ENCODE data around the gene HPCAL4. TPM values are rescaled to one million over a fixed set of nuclear protein-coding genes. Genes with fewer than 3 reads are reported as not detected.

HPCAL4 gene
- under 1 TPM; 0.43 to 0.52 TPM for total RNA-seq

DNA sequence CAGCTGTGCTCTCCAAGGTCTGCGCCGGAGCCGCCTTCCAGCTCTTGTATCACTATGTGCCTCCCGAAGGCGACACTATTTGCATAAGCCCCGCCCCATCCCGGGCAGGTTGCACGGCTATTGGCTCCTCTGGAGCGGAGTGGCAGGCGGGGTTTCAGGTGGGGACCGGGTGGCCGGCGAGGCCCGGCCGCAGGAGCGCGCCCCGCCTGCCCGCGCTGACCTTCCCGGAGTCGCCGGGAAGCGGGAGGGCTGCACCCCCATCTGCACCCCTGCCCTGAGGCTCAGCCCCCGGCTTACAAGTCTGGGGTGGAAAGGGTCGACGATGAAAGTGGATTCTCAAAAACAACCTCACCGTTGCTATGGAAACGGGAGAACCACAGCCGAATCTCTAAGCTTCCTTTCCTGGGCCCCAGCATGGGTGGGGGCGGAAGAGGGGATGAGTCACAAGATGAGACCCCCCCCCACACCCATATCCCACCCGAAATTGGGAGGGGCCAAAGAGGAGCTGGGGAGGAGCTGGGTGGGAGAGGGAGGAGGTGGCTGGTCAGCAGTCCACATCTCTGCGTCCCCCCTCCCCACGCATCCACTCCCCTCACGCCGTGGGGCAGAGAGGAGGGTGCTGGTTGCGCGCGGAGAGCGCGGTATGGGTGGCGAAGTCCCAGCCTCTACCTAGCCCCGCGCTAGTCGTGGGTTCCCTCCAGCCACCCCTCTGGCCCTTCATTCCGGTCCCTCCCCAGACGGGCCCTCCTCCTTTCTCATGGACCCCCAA is at the start of gene HPCAL4:
Gene HPCAL4 (minus strand): TSS at position 51 of the 769 bp plus-strand sequence. CDS start 6,830 bp downstream, outside the sequence.
- H3K9me3 Mint-ChIP-seq = no peaks in the 10 kb centered on the region
- H3K27me3 Mint-ChIP-seq (ENCODE audit: low read depth) = peaks cover 9% of the 10 kb centered on the region
- H3K27ac Mint-ChIP-seq = no peak within 1 kb of the TSS
- H3K4me1 Mint-ChIP-seq (ENCODE audit: low read depth) = peaks cover 48% of the 10 kb centered on the region
- CTCF ChIA-PET = interaction anchor here (0.6 to 1.2 kb wide), 2 partner anchors 19 to 31 kb away, joined by 3 read pairs; partner anchors contain the start of gene NT5C1A
- DNase-seq = peak; percentile 87
- peak within 1 kb of the TSS; percentile 71 for H3K4me3 Mint-ChIP-seq
- intact Hi-C loops (cut with micrococcal nuclease) = loop anchor here (1.0 kb wide), 2 partner anchors 10 to 24 kb away; no protein-coding TSS in a partner anchor
- H3K36me3 Mint-ChIP-seq (ENCODE audit: low read depth) = no peaks in the 10 kb centered on the region

DNA sequence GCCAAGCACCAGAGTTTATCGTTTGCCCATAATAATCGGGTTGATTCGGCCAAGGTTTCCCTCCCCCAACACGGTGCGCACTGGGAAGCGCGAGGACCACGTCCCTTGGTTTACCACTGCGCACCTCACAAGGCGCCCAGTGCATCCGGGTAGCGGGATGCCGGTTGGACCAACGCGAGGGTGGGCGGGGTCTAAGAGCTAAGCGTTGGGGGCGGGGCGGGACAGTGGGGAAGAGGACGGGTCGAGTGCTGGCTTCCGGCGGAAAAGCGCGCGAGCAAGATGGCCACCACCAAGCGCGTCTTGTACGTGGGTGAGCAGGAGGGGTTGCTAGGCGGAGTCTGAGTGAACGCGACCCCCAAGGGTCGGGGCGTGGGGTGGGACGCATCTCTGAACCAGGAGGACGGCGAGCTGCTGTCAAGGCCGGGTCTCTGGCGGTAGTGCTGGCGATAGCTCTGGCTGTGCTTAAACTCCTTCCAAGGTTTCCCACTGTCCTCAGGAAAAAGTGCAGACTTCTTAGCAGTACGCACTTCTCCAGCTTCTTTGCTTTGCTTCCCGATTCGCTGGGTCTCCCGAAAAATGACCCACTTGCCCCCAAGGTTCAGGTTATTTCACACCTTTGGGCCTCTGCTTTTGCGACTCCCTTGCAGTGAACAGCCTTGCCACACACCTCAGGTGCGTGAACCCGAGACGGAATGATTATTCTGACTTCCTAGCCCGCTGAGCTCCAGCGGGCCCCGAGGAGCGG is 47.6 kb upstream of the HPCAL4 start, which contains the start of gene PPIE:
Gene PPIE (plus strand): TSS at position 261 of the 745 bp plus-strand sequence. CDS start 19 bp downstream, at position 280.
- H3K4me3 Mint-ChIP-seq = peak within 1 kb of the TSS; percentile 97
- intact Hi-C loops (cut with micrococcal nuclease) = loop anchor here (5.0 to 10.0 kb wide), 2 partner anchors 56 to 556 kb away; no protein-coding TSS in a partner anchor
- H3K9me3 Mint-ChIP-seq = no peaks in the 10 kb centered on the region
- peak; percentile 99 for DNase-seq
- CTCF ChIA-PET = interaction anchor here (0.6 to 2.2 kb wide), 7 partner anchors 14 to 458 kb away, joined by 3 to 6 read pairs (median 3); no protein-coding TSS in a partner anchor
- peaks cover 26% of the 10 kb centered on the region for H3K4me1 Mint-ChIP-seq (ENCODE audit: low read depth)
- peak within 1 kb of the TSS; percentile 90 for H3K27ac Mint-ChIP-seq
- peaks cover 15% of the 10 kb centered on the region for H3K36me3 Mint-ChIP-seq (ENCODE audit: low read depth)
- peaks cover 2% of the 10 kb centered on the region for H3K27me3 Mint-ChIP-seq (ENCODE audit: low read depth)

DNA sequence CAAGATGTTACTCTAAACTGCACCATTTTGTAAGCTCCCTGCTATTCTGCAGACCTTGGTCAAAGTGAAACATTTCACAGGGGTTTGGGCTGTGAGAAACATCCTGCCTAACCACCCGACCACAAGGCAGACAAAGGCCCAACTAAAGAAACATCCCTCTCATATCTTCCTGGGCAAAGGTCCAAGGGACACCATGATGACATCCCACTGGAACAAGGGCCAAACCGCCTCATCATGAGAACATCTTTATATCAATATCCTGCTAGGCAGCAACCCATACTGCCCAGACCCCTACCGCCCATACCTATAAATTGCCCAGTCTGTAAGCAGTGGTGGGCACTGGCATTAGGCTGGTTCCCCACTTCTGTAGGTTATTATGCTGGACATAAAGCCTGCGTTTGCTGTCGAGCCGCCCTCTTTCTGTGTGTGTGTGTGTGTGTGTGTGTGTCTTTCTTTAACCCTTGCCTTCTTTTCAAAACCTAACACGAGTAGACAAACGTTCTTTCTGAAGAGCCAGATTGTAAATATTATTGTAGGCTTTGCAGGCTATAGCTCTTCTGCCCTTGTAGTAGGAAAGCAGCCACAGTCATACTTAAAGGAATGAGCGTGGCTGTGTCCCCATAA is 46.4 kb upstream of the HPCAL4 start:
- CTCF ChIA-PET = interaction anchor here (1.6 to 2.2 kb wide), 2 partner anchors 17 to 62 kb away, joined by 6 to 7 read pairs; no protein-coding TSS in a partner anchor
- Mint-ChIP-seq H3K4me1 (ENCODE audit: low read depth) (peaks cover 26% of the 10 kb centered on the region), H3K9me3 (no peaks in the 10 kb centered on the region), H3K27ac (no peak overlapping the region), H3K4me3 (no peak overlapping the region), H3K27me3 (ENCODE audit: low read depth) (peaks cover 9% of the 10 kb centered on the region), H3K36me3 (ENCODE audit: low read depth) (peaks cover 13% of the 10 kb centered on the region)
- intact Hi-C loops (cut with micrococcal nuclease) = loop anchor here (5.0 to 10.0 kb wide), 2 partner anchors 57 to 555 kb away; no protein-coding TSS in a partner anchor
- no peak for DNase-seq

DNA sequence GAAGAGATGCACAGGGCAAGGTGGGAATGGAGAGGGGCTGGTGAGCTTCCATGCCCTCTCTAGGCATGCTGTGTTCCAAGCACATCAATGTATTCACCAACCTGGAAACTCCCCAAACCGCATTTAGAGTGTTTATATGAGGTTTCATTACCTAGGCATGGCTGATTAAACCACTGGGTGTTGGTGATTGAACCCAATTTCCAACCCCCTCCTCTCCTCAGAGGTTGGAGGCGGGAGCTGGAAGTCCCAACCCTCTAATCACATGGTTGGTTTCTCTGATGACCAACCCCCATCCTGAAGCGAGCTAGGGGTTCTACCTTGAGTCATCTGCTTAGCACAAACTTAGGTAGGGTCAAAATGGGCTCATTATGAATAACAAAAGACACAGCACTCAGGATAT is 44.5 kb upstream of the HPCAL4 start:
- no peak overlapping the region for H3K27ac Mint-ChIP-seq
- H3K4me3 Mint-ChIP-seq = no peak overlapping the region
- peaks cover 20% of the 10 kb centered on the region for H3K4me1 Mint-ChIP-seq (ENCODE audit: low read depth)
- no peaks in the 10 kb centered on the region for H3K9me3 Mint-ChIP-seq
- intact Hi-C loops (cut with micrococcal nuclease) = loop anchor here (5.0 to 10.0 kb wide), 2 partner anchors 59 to 553 kb away; no protein-coding TSS in a partner anchor
- peaks cover 11% of the 10 kb centered on the region for H3K27me3 Mint-ChIP-seq (ENCODE audit: low read depth)
- peaks cover 7% of the 10 kb centered on the region for H3K36me3 Mint-ChIP-seq (ENCODE audit: low read depth)
- CTCF ChIA-PET = interaction anchor here (1.2 kb wide), 1 partner anchor 64 kb away, joined by 3 read pairs; no protein-coding TSS in a partner anchor
- peak; percentile 33 for DNase-seq

DNA sequence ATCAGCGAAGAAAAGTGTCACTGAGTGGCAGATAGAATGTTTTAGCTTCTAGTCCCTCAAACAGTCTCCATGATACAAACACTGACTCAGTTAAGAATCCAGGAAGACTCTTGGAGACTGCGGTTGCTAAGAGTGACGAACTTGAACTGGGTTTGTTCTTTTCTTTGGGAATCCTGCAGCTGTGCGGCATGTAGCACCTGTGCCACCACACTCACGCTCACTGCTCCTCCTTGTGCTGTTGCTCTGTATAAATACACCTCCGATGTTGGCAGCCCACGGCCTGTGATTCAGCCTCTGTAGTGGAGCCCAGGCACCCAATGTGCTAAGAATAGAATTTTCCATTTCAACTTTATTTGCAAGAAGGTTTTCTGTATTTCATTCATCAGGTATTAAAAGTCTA is 41.9 kb upstream of the HPCAL4 start:
- CTCF ChIA-PET = no interaction called here
- peaks cover 29% of the 10 kb centered on the region for H3K27me3 Mint-ChIP-seq (ENCODE audit: low read depth)
- H3K27ac Mint-ChIP-seq = no peak overlapping the region

DNA sequence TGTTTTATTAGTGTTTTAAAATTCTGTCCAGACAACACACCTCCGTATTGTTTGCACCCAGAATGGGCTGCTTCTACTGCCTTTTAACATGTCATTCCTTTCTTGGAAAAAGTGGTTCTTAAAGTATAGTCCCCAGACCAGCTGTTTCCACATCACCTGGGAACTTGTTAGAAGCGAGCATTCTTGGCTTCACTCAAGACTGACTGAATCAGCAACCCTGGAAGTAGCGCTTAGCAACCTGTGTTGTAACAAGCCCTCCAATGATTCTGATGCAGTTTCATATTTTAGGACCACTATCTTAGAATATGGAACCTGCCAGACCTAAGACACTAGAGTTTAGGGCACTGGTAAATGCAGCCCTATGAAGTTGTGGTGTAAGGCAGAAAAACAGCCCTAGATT is 41.5 kb upstream of the HPCAL4 start:
- CTCF ChIA-PET = interaction anchor here (0.6 to 1.4 kb wide), 2 partner anchors 127 to 144 kb away, joined by 4 to 6 read pairs; no protein-coding TSS in a partner anchor
- Mint-ChIP-seq H3K27ac (no peak overlapping the region), H3K27me3 (ENCODE audit: low read depth) (peaks cover 34% of the 10 kb centered on the region), H3K4me1 (ENCODE audit: low read depth) (peaks cover 5% of the 10 kb centered on the region), H3K4me3 (no peak overlapping the region), H3K36me3 (ENCODE audit: low read depth) (no peaks in the 10 kb centered on the region), H3K9me3 (no peaks in the 10 kb centered on the region)
- no peak for DNase-seq
- intact Hi-C loops (cut with micrococcal nuclease) = loop anchor here (10.0 kb wide), 1 partner anchor 62 kb away; no protein-coding TSS in a partner anchor

More for the DNA sequence above, 41.9 kb upstream of the HPCAL4 start:
- H3K9me3 Mint-ChIP-seq = no peaks in the 10 kb centered on the region
- H3K36me3 Mint-ChIP-seq (ENCODE audit: low read depth) = no peaks in the 10 kb centered on the region
- peaks cover under 1% of the 10 kb centered on the region for H3K4me1 Mint-ChIP-seq (ENCODE audit: low read depth)
- DNase-seq = no peak
- intact Hi-C loops (cut with micrococcal nuclease) = loop anchor here (10.0 kb wide), 1 partner anchor 62 kb away; no protein-coding TSS in a partner anchor
- no peak overlapping the region for H3K4me3 Mint-ChIP-seq

DNA sequence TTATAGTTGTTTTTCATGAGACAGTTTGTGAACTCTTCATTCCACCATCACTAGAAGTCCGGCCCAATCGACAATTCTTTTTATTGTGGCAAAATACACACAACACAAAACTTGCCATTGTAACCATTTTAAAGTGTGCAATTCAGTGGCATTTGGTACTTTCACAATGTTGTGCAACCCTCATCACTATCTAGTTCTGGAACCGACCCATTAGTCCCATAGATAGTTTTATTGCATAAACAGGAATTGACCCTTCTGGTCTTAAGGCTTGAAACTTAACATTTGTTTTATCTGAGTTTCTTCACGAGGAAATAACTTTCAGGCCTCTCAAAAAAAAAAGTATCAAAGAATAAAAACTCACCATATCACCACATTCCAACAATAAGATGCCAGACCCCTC is 38.6 kb upstream of the HPCAL4 start:
- H3K27ac Mint-ChIP-seq = no peak overlapping the region
- CTCF ChIA-PET = interaction anchor here (0.6 kb wide), 1 partner anchor 153 kb away, joined by 3 read pairs; no protein-coding TSS in a partner anchor

DNA sequence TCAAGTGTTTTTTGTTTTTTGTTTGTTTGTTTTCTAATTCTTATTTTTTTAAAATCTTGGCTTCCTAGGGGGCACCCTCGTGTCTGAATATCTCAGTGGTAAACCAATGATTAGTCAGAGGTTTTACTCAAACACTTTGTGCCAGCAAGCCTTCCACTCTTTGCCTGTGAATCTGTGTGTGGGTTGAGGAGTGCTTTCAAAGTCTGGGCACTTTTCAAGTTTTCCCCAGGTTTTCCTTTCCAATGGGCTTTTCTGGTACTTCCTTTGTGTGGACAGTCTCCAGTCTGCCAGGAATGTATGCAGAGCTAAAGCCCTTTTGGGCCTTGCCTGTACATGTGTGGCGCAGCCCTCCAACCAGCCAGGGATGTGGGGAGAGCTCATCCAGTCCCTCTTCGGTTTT is 37.8 kb upstream of the HPCAL4 start:
- intact Hi-C loops (cut with micrococcal nuclease) = loop anchor here (10.0 kb wide), 2 partner anchors 324 to 624 kb away; no protein-coding TSS in a partner anchor
- Mint-ChIP-seq H3K4me3 (no peak overlapping the region), H3K27ac (no peak overlapping the region), H3K36me3 (ENCODE audit: low read depth) (no peaks in the 10 kb centered on the region), H3K27me3 (ENCODE audit: low read depth) (peaks cover 49% of the 10 kb centered on the region), H3K4me1 (ENCODE audit: low read depth) (peaks cover 10% of the 10 kb centered on the region), H3K9me3 (no peaks in the 10 kb centered on the region)
- CTCF ChIA-PET = interaction anchor here (0.6 kb wide), 2 partner anchors 148 to 152 kb away, joined by 3 read pairs; no protein-coding TSS in a partner anchor
- no peak for DNase-seq

More for the DNA sequence above, 38.6 kb upstream of the HPCAL4 start:
- Mint-ChIP-seq H3K4me3 (no peak overlapping the region), H3K27me3 (ENCODE audit: low read depth) (peaks cover 41% of the 10 kb centered on the region), H3K36me3 (ENCODE audit: low read depth) (no peaks in the 10 kb centered on the region), H3K4me1 (ENCODE audit: low read depth) (peaks cover 10% of the 10 kb centered on the region), H3K9me3 (no peaks in the 10 kb centered on the region)
- no peak for DNase-seq
- intact Hi-C loops (cut with micrococcal nuclease) = loop anchor here (10.0 kb wide), 3 partner anchors 65 to 625 kb away; no protein-coding TSS in a partner anchor

DNA sequence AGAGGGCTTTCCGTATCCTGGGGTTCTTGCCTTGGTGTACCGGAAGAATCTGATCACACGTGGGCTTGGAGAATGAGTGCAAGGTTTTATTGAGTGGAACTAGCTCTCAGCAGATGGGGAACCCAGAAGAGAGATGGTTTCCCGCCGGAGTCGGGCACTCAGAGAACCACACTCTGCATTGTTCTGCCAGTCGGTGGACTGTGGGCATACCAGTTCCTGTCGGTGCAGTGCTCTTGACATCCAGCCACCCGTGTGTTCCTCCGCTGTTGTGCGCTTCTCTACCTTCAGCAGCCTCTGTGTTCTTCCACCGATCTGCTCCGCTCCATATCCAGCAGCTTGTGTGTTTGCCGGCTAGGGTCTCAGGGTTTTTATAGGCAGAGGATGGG is 36.7 kb upstream of the HPCAL4 start:
- H3K4me3 Mint-ChIP-seq = no peak overlapping the region
- H3K9me3 Mint-ChIP-seq = no peaks in the 10 kb centered on the region
- peaks cover 45% of the 10 kb centered on the region for H3K27me3 Mint-ChIP-seq (ENCODE audit: low read depth)
- no peak overlapping the region for H3K27ac Mint-ChIP-seq
- intact Hi-C loops (cut with micrococcal nuclease) = loop anchor here (10.0 kb wide), 2 partner anchors 323 to 623 kb away; no protein-coding TSS in a partner anchor
- peaks cover 10% of the 10 kb centered on the region for H3K4me1 Mint-ChIP-seq (ENCODE audit: low read depth)
- DNase-seq = no peak
- no peaks in the 10 kb centered on the region for H3K36me3 Mint-ChIP-seq (ENCODE audit: low read depth)
- CTCF ChIA-PET = no interaction called here

DNA sequence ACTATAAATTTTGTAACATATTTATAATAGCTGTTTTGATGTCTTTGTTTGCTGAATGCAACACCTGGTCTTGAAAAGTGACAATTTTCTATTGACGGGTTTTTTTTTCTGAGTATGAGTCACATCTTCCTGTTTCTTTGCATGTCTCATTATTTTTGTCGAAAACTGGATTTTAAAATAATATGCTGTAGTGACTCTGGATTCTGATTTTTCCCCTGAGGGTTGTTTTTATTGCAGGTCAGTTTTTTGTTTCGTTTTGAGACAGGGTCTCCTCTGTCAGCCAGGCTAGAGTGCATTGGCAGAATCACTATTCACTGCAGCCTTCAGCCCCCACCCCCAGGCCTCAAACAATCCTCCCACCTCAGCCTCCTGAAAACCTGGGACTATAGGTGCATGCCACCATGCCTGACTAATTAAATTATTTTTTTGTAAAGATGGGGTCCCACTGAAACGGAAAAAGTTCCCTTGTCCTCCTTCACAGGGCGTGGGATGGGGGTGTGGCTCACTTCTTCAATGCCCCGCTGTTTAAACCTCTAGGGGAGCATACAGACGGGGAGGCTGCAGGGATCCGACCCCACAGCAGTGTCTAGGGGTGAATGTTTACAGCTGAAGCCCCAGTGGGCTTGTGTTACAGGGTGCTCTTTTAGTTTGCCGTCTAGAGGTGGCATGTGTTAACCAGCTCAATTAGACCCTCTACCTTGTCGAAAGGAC is 36.1 kb upstream of the HPCAL4 start:
- intact Hi-C loops (cut with micrococcal nuclease) = loop anchor here (10.0 kb wide), 2 partner anchors 323 to 623 kb away; no protein-coding TSS in a partner anchor
- Mint-ChIP-seq H3K27me3 (ENCODE audit: low read depth) (peaks cover 41% of the 10 kb centered on the region), H3K4me1 (ENCODE audit: low read depth) (peaks cover 10% of the 10 kb centered on the region), H3K36me3 (ENCODE audit: low read depth) (no peaks in the 10 kb centered on the region), H3K9me3 (no peaks in the 10 kb centered on the region), H3K4me3 (no peak overlapping the region), H3K27ac (no peak overlapping the region)
- CTCF ChIA-PET = interaction anchor here (0.6 to 0.7 kb wide), 2 partner anchors 70 to 120 kb away, joined by 3 read pairs; no protein-coding TSS in a partner anchor
- DNase-seq = no peak

DNA sequence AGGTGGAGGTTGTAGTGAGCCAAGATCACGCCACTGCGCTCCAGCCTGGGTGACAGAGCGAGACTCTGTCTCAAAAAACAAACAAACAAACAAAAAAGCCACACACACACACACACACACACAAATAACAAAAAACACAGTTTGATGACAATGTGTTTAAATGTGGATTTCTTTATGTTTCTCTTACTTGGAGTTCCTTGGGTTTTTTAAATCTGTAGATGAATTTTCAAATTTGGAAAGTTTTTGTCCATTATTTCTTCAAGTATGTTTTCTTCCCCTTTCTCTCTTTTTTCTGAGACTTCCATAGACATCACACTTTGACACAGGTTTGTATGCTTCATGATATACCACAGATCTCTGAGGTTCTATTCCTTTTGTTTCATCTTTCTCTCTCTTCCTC is 35.4 kb upstream of the HPCAL4 start:
- Mint-ChIP-seq H3K27ac (no peak overlapping the region), H3K9me3 (no peaks in the 10 kb centered on the region), H3K36me3 (ENCODE audit: low read depth) (no peaks in the 10 kb centered on the region), H3K4me1 (ENCODE audit: low read depth) (peaks cover 10% of the 10 kb centered on the region), H3K27me3 (ENCODE audit: low read depth) (peaks cover 44% of the 10 kb centered on the region), H3K4me3 (no peak overlapping the region)
- CTCF ChIA-PET = interaction anchor here (1.5 kb wide), 1 partner anchor 54 kb away, joined by 5 read pairs; no protein-coding TSS in a partner anchor
- no peak for DNase-seq
- intact Hi-C loops (cut with micrococcal nuclease) = loop anchor here (10.0 kb wide), 2 partner anchors 322 to 622 kb away; no protein-coding TSS in a partner anchor
